ENCODE data around the gene DRC1.

Gene DRC1

GRCh38 chr2:26479789-26480565 lies 78.3 kb downstream of the DRC1 start:
- no peak for TF ChIP-seq GABPA (IDR thresholded peaks at IDR 0.05; ENCODE audit: low read depth)
- TF ChIP-seq SPI1 (IDR thresholded peaks at IDR 0.05; ENCODE audit: borderline replicate concordance, low read depth), result no peak
- TF ChIP-seq CTCF (IDR thresholded peaks at IDR 0.05; ENCODE audit: insufficient read depth, low read length), result no peak
- TF ChIP-seq REST (IDR thresholded peaks at IDR 0.05; ENCODE audit: insufficient replicate concordance, low read depth), result no peak
- no peak for TF ChIP-seq POLR2AphosphoS5 (IDR thresholded peaks at IDR 0.05; ENCODE audit: low read depth)
- peaks cover 3% of the 10 kb centered on the region for H3K27me3 ChIP-seq (ENCODE audit: insufficient read depth, poor library complexity, severe bottlenecking)
- DNase-seq (ENCODE audit: low read depth in 1 of 2, low spot score in 1 of 2), result no peak
- H3K27ac ChIP-seq (replicated peaks), result no peak overlapping the region
- H3K4me3 ChIP-seq (replicated peaks; ENCODE audit: insufficient read depth, low read length), result no peak overlapping the region

GRCh38 chr2:26480566-26481423 lies 79.1 kb downstream of the DRC1 start:
- peaks cover 3% of the 10 kb centered on the region for H3K27me3 ChIP-seq (ENCODE audit: insufficient read depth, poor library complexity, severe bottlenecking)
- H3K4me3 ChIP-seq (replicated peaks; ENCODE audit: insufficient read depth, low read length), result no peak overlapping the region
- no peak for TF ChIP-seq POLR2AphosphoS5 (IDR thresholded peaks at IDR 0.05; ENCODE audit: low read depth)
- no peak for TF ChIP-seq SPI1 (IDR thresholded peaks at IDR 0.05; ENCODE audit: borderline replicate concordance, low read depth)
- no peak for TF ChIP-seq GABPA (IDR thresholded peaks at IDR 0.05; ENCODE audit: low read depth)
- TF ChIP-seq REST (IDR thresholded peaks at IDR 0.05; ENCODE audit: insufficient replicate concordance, low read depth), result no peak
- no peak for TF ChIP-seq CTCF (IDR thresholded peaks at IDR 0.05; ENCODE audit: insufficient read depth, low read length)
- no peak overlapping the region for H3K27ac ChIP-seq (replicated peaks)
- DNase-seq (ENCODE audit: low read depth in 1 of 2, low spot score in 1 of 2), result no peak

- DNase-seq (ENCODE audit: low read depth in 1 of 2, low spot score in 1 of 2), result no peak
- TF ChIP-seq POLR2AphosphoS5 (IDR thresholded peaks at IDR 0.05; ENCODE audit: low read depth), result no peak
- no peak for TF ChIP-seq REST (IDR thresholded peaks at IDR 0.05; ENCODE audit: insufficient replicate concordance, low read depth)
- TF ChIP-seq CTCF (IDR thresholded peaks at IDR 0.05; ENCODE audit: insufficient read depth, low read length), result no peak
- no peak for TF ChIP-seq SPI1 (IDR thresholded peaks at IDR 0.05; ENCODE audit: borderline replicate concordance, low read depth)
- no peak for TF ChIP-seq GABPA (IDR thresholded peaks at IDR 0.05; ENCODE audit: low read depth)
- H3K27ac ChIP-seq (replicated peaks), result no peak overlapping the region
- no peak overlapping the region for H3K4me3 ChIP-seq (replicated peaks; ENCODE audit: insufficient read depth, low read length)
- H3K27me3 ChIP-seq (ENCODE audit: insufficient read depth, poor library complexity, severe bottlenecking), result peaks cover 3% of the 10 kb centered on the region
Measured at GRCh38 chr2:26481706-26482105, 80.0 kb downstream of the DRC1 start.

Measured in HL-60 (cell line).